SJCRH30 (cell line): ENCODE measurements around the gene TNNI2. TPM values are rescaled to one million over a fixed set of nuclear protein-coding genes. Genes with fewer than 3 reads are reported as not detected.

ENCODE experiments used
- DNase-seq, 2 experiments: peaks; one replicate each; pipeline ENCODE4 v3.0.0-alpha.2; 2015 to 2020
- H3K27ac ChIP-seq: fragments of 250-450 bp; sonication (Bioruptor Pico); 2 replicates; pipeline ENCODE4 v1.5.1; 2020; ENCODE audit warnings: mild to moderate bottlenecking, moderate library complexity
- H3K27me3 ChIP-seq: fragments of 250-450 bp; sonication (Bioruptor Pico); 2 replicates; pipeline ENCODE4 v1.5.1; 2020; ENCODE audit warnings: mild to moderate bottlenecking, moderate library complexity
- H3K36me3 ChIP-seq: fragments of 250-450 bp; sonication (Bioruptor Pico); 2 replicates; pipeline ENCODE4 v1.5.1; 2020; ENCODE audit warnings: mild to moderate bottlenecking, moderate library complexity
- H3K4me1 ChIP-seq: fragments of 250-450 bp; sonication (Bioruptor Pico); 2 replicates; pipeline ENCODE4 v1.5.1; 2020; ENCODE audit warnings: mild to moderate bottlenecking, moderate library complexity
- H3K4me3 ChIP-seq: fragments of 250-450 bp; sonication (Bioruptor Pico); 2 replicates; pipeline ENCODE4 v1.5.1; 2020; ENCODE audit warnings: mild to moderate bottlenecking, moderate library complexity
- H3K9me3 ChIP-seq: fragments of 250-450 bp; sonication (Bioruptor Pico); replicated peaks from 2 replicates; pipeline ENCODE4 v1.5.1; 2020; ENCODE audit warnings: mild to moderate bottlenecking, moderate library complexity
- total RNA-seq: library from RNA; depleted of rRNA; stranded (reverse); fragments of >200 nt; shearing (Covaris generic); gene quantifications from 2 replicates; pipeline ENCODE4 v1.2.3, GENCODE V29; 2014

The TNNI2 gene
- total RNA-seq, 1 experiment from 2014 or later, result 20.5 TPM

- no peaks in the 10 kb centered on the region for H3K36me3 ChIP-seq
- no peak for DNase-seq
- H3K4me1 ChIP-seq, result peaks cover 5% of the 10 kb centered on the region; the same call in 1 of the 2 replicates
- no peak overlapping the region for H3K27ac ChIP-seq
- no peaks in the 10 kb centered on the region for H3K27me3 ChIP-seq
- H3K9me3 ChIP-seq, result peaks cover 19% of the 10 kb centered on the region; the same call in 1 of the 2 replicates
- no peak overlapping the region for H3K4me3 ChIP-seq
Observed at GRCh38 chr11:1814691-1815090, 24.1 kb upstream of the TNNI2 start.

GRCh38 chr11:1815311-1815710 lies 23.5 kb upstream of the TNNI2 start:
- H3K36me3 ChIP-seq, result no peaks in the 10 kb centered on the region

GRCh38 chr11:1815751-1816150 lies 23.0 kb upstream of the TNNI2 start:
- no peaks in the 10 kb centered on the region for H3K27me3 ChIP-seq
- peaks cover 20% of the 10 kb centered on the region; the same call in 1 of the 2 replicates for H3K9me3 ChIP-seq
- peaks cover 16% of the 10 kb centered on the region for H3K4me1 ChIP-seq
- no peaks in the 10 kb centered on the region for H3K36me3 ChIP-seq
- no peak overlapping the region for H3K4me3 ChIP-seq
- no peak overlapping the region for H3K27ac ChIP-seq
- no peak for DNase-seq

More at GRCh38 chr11:1815311-1815710, 23.5 kb upstream of the TNNI2 start:
- peaks cover 11% of the 10 kb centered on the region for H3K4me1 ChIP-seq
- H3K27me3 ChIP-seq, result no peaks in the 10 kb centered on the region
- no peak overlapping the region for H3K4me3 ChIP-seq
- peaks cover 20% of the 10 kb centered on the region; the same call in 1 of the 2 replicates for H3K9me3 ChIP-seq
- no peak for DNase-seq
- no peak overlapping the region for H3K27ac ChIP-seq

GRCh38 chr11:1817000-1817399 lies 21.8 kb upstream of the TNNI2 start:
- peaks cover 25% of the 10 kb centered on the region for H3K9me3 ChIP-seq
- no peak for DNase-seq
- no peaks in the 10 kb centered on the region for H3K36me3 ChIP-seq
- peaks cover 18% of the 10 kb centered on the region for H3K4me1 ChIP-seq
- no peak overlapping the region for H3K27ac ChIP-seq
- H3K27me3 ChIP-seq, result no peaks in the 10 kb centered on the region
- no peak overlapping the region for H3K4me3 ChIP-seq

- no peak for DNase-seq
- peaks cover 18% of the 10 kb centered on the region for H3K4me1 ChIP-seq
- H3K9me3 ChIP-seq, result peaks cover 23% of the 10 kb centered on the region
- no peak overlapping the region for H3K27ac ChIP-seq
- H3K27me3 ChIP-seq, result no peaks in the 10 kb centered on the region
- H3K36me3 ChIP-seq, result no peaks in the 10 kb centered on the region
- no peak overlapping the region for H3K4me3 ChIP-seq
Observed at GRCh38 chr11:1817511-1817910, 21.3 kb upstream of the TNNI2 start.

GRCh38 chr11:1819074-1819473 lies 19.7 kb upstream of the TNNI2 start:
- peak overlapping the region; percentile 37 for H3K27ac ChIP-seq
- no peaks in the 10 kb centered on the region for H3K27me3 ChIP-seq
- H3K4me3 ChIP-seq, result no peak overlapping the region
- peaks cover 18% of the 10 kb centered on the region for H3K4me1 ChIP-seq
- peak in 1 of 2 experiments; percentile 34 for DNase-seq
- H3K36me3 ChIP-seq, result no peaks in the 10 kb centered on the region
- H3K9me3 ChIP-seq, result peaks cover 23% of the 10 kb centered on the region

GRCh38 chr11:1820463-1821325 lies 18.1 kb upstream of the TNNI2 start:
- Histone ChIP-seq H3K27me3 (no peaks in the 10 kb centered on the region), H3K36me3 (no peaks in the 10 kb centered on the region), H3K4me1 (peaks cover 18% of the 10 kb centered on the region), H3K9me3 (peaks cover 23% of the 10 kb centered on the region), H3K4me3 (no peak overlapping the region), H3K27ac (no peak overlapping the region)
- DNase-seq, result no peak

- H3K27me3 ChIP-seq, result no peaks in the 10 kb centered on the region
- H3K4me1 ChIP-seq, result peaks cover 26% of the 10 kb centered on the region
- no peak for DNase-seq
Observed at GRCh38 chr11:1821562-1821961, 17.2 kb upstream of the TNNI2 start.

GRCh38 chr11:1822648-1823375 lies 16.0 kb upstream of the TNNI2 start:
- peaks cover 37% of the 10 kb centered on the region for H3K4me1 ChIP-seq
- H3K9me3 ChIP-seq, result peaks cover 18% of the 10 kb centered on the region
- no peak overlapping the region for H3K4me3 ChIP-seq
- no peaks in the 10 kb centered on the region for H3K27me3 ChIP-seq
- no peak overlapping the region for H3K27ac ChIP-seq
- no peaks in the 10 kb centered on the region for H3K36me3 ChIP-seq
- DNase-seq, result no peak

More at GRCh38 chr11:1821562-1821961, 17.2 kb upstream of the TNNI2 start:
- Histone ChIP-seq H3K4me3 (no peak overlapping the region), H3K36me3 (no peaks in the 10 kb centered on the region), H3K27ac (no peak overlapping the region), H3K9me3 (peaks cover 23% of the 10 kb centered on the region)

GRCh38 chr11:1823376-1824220 lies 15.2 kb upstream of the TNNI2 start:
- H3K4me3 ChIP-seq, result no peak overlapping the region
- H3K36me3 ChIP-seq, result no peaks in the 10 kb centered on the region
- no peak for DNase-seq
- peaks cover 45% of the 10 kb centered on the region for H3K4me1 ChIP-seq
- H3K27ac ChIP-seq, result no peak overlapping the region
- no peaks in the 10 kb centered on the region for H3K27me3 ChIP-seq
- H3K9me3 ChIP-seq, result peaks cover 11% of the 10 kb centered on the region

GRCh38 chr11:1824221-1825038 lies 14.4 kb upstream of the TNNI2 start:
- H3K4me3 ChIP-seq, result no peak overlapping the region
- no peaks in the 10 kb centered on the region for H3K36me3 ChIP-seq
- peaks cover 9% of the 10 kb centered on the region for H3K9me3 ChIP-seq
- no peak overlapping the region for H3K27ac ChIP-seq
- DNase-seq, result no peak
- H3K27me3 ChIP-seq, result no peaks in the 10 kb centered on the region
- peaks cover 51% of the 10 kb centered on the region for H3K4me1 ChIP-seq

- H3K27me3 ChIP-seq, result no peaks in the 10 kb centered on the region
- H3K4me1 ChIP-seq, result peaks cover 51% of the 10 kb centered on the region
- no peak overlapping the region for H3K4me3 ChIP-seq
Observed at GRCh38 chr11:1825039-1825740, 13.6 kb upstream of the TNNI2 start.

GRCh38 chr11:1825785-1826451 lies 12.9 kb upstream of the TNNI2 start:
- Histone ChIP-seq H3K9me3 (peaks cover 5% of the 10 kb centered on the region; the same call in 1 of the 2 replicates), H3K36me3 (no peaks in the 10 kb centered on the region), H3K4me3 (no peak overlapping the region), H3K4me1 (peaks cover 51% of the 10 kb centered on the region), H3K27me3 (no peaks in the 10 kb centered on the region), H3K27ac (peak overlapping the region; percentile 98)
- DNase-seq, result no peak

More at GRCh38 chr11:1825039-1825740, 13.6 kb upstream of the TNNI2 start:
- no peak for DNase-seq
- Histone ChIP-seq H3K27ac (no peak overlapping the region), H3K9me3 (peaks cover 5% of the 10 kb centered on the region; the same call in 1 of the 2 replicates), H3K36me3 (no peaks in the 10 kb centered on the region)
